Liver (tissue), 9 donors: ENCODE data around the gene MAX. TPM values are rescaled to one million over a fixed set of nuclear protein-coding genes. Genes with fewer than 3 reads are reported as not detected.

ENCODE experiments used
- DNase-seq: peaks from one replicate; pipeline ENCODE4 v3.0.0-alpha.2; 2017; ENCODE audit warnings: low spot score
- H3K27ac ChIP-seq, 2 donors: one replicate each; pipeline ENCODE4 v1.7.0; 2013; ENCODE audit warnings: inconsistent platforms in 2 of 2, low read length in 2 of 2, control low read depth in 1 of 2, low read depth in 1 of 2, mild to moderate bottlenecking in 1 of 2
- H3K27me3 ChIP-seq, 4 donors: one replicate each; pipeline versions ENCODE4 v1.6.1 to v1.7.0; 2013; ENCODE audit warnings: low read length in 3 of 4, inconsistent platforms in 1 of 4, mild to moderate bottlenecking in 1 of 4, moderate library complexity in 1 of 4; ENCODE audit not compliant: control insufficient read depth in 4 of 4, insufficient read depth in 4 of 4
- H3K36me3 ChIP-seq, 4 donors: one replicate each; pipeline versions ENCODE4 v1.6.1 to v1.7.0; 2013; ENCODE audit warnings: low read length in 3 of 4, mild to moderate bottlenecking in 3 of 4, low read depth in 1 of 4, moderate library complexity in 1 of 4; ENCODE audit not compliant: control insufficient read depth in 4 of 4, insufficient read depth in 3 of 4
- H3K4me1 ChIP-seq, 4 donors: one replicate each; pipeline versions ENCODE4 v1.6.1 to v1.7.0; 2013; ENCODE audit warnings: low read length in 3 of 4, mild to moderate bottlenecking in 3 of 4, moderate library complexity in 1 of 4; ENCODE audit not compliant: control insufficient read depth in 4 of 4, insufficient read depth in 4 of 4
- H3K4me3 ChIP-seq, 3 donors: one replicate each; pipeline versions ENCODE4 v1.6.1 to v1.7.0; 2013; ENCODE audit warnings: low read length in 3 of 3, control low read depth in 1 of 3, low read depth in 1 of 3, mild to moderate bottlenecking in 1 of 3
- H3K9ac ChIP-seq, 2 donors: one replicate each; pipeline ENCODE4 v1.7.0; 2013; ENCODE audit warnings: low read length in 2 of 2, mild to moderate bottlenecking in 2 of 2, moderate library complexity in 2 of 2, control low read depth in 1 of 2, low read depth in 1 of 2
- H3K9me3 ChIP-seq, 4 donors: one replicate each; pipeline versions ENCODE4 v1.6.1 to v1.7.0; 2013; ENCODE audit warnings: low read length in 3 of 4; ENCODE audit not compliant: control insufficient read depth in 4 of 4
- ATF3 ChIP-seq: IDR thresholded peaks from 2 replicates; pipeline ENCODE4 v1.6.1; 2016; ENCODE audit warnings: antibody characterized with exemption
- EGR1 ChIP-seq, 2 donors: IDR thresholded peaks; 2 replicates each; pipeline ENCODE4 v1.6.1; 2016 to 2018; ENCODE audit warnings: antibody characterized with exemption in 2 of 2, low read depth in 2 of 2
- FOXA1 ChIP-seq: IDR thresholded peaks from 2 replicates; pipeline ENCODE4 v1.6.1; 2016; ENCODE audit warnings: antibody characterized with exemption
- FOXA2 ChIP-seq: IDR thresholded peaks from 2 replicates; pipeline ENCODE4 v1.6.1; 2016; ENCODE audit warnings: antibody characterized with exemption
- GABPA ChIP-seq, 2 donors: IDR thresholded peaks in 1 of 2; conservative IDR thresholded peaks in 1 of 2; 2 replicates each; pipeline ENCODE4 v1.6.1; 2016; ENCODE audit warnings: antibody characterized with exemption in 2 of 2, mild to moderate bottlenecking in 1 of 2, moderate library complexity in 1 of 2
- HNF4G ChIP-seq: IDR thresholded peaks from 2 replicates; pipeline ENCODE4 v1.6.1; 2016; ENCODE audit warnings: antibody characterized with exemption
- JUND ChIP-seq, 2 donors: IDR thresholded peaks; 2 replicates each; pipeline ENCODE4 v1.6.1; 2016; ENCODE audit warnings: antibody characterized with exemption in 2 of 2
- MAX ChIP-seq: IDR thresholded peaks from 2 replicates; pipeline ENCODE4 v1.6.1; 2016; ENCODE audit warnings: antibody characterized with exemption
- NR2F2 ChIP-seq: IDR thresholded peaks from 2 replicates; pipeline ENCODE4 v1.6.1; 2016; ENCODE audit warnings: antibody characterized with exemption
- RAD21 ChIP-seq, 2 donors: IDR thresholded peaks; 2 replicates each; pipeline ENCODE4 v1.6.1; 2016; ENCODE audit warnings: antibody characterized with exemption in 2 of 2, mild to moderate bottlenecking in 2 of 2
- REST ChIP-seq: IDR thresholded peaks from 2 replicates; pipeline ENCODE4 v1.6.1; 2016; ENCODE audit warnings: antibody characterized with exemption, mild to moderate bottlenecking
- RXRA ChIP-seq, 2 donors: IDR thresholded peaks; 2 replicates each; pipeline ENCODE4 v1.6.1; 2017 to 2018; ENCODE audit warnings: antibody characterized with exemption in 2 of 2, mild to moderate bottlenecking in 1 of 2
- SP1 ChIP-seq: IDR thresholded peaks from 2 replicates; pipeline ENCODE4 v1.6.1; 2018; ENCODE audit warnings: antibody characterized with exemption, mild to moderate bottlenecking
- TAF1 ChIP-seq: conservative IDR thresholded peaks from 2 replicates; pipeline ENCODE4 v1.6.1; 2016; ENCODE audit warnings: antibody characterized with exemption, mild to moderate bottlenecking
- YY1 ChIP-seq: IDR thresholded peaks from 2 replicates; pipeline ENCODE4 v1.6.1; 2016; ENCODE audit warnings: antibody characterized with exemption, mild to moderate bottlenecking
- ZBTB33 ChIP-seq: IDR thresholded peaks from 2 replicates; pipeline ENCODE4 v1.6.1; 2016; ENCODE audit warnings: antibody characterized with exemption
- WGBS: extraction: QIAGEN DNeasy Blood & Tissue Kit; methylation state at CpG from one replicate; pipeline ENCODE4 v1.1.7; 2013; 5-methylcytosine and 5-hydroxymethylcytosine counted together
- polyA plus RNA-seq, 2 donors: library from polyadenylated mRNA; stranded (reverse) in 1 of 2; unstranded in 1 of 2; fragments of 200-250 nt in 1 of 2; fragments of >200 nt in 1 of 2; fragmentation: Nextera tagmentation in 1 of 2; extraction: Ambion mirVana in 1 of 2; gene quantifications; one replicate each; pipeline versions ENCODE4 v1.2.1 to v1.2.3, GENCODE V29; 2013 to 2015
- total RNA-seq, 2 donors: library from RNA; depleted of rRNA; stranded (reverse); fragments of >200 nt; gene quantifications; one replicate each; pipeline ENCODE4 v1.2.3, GENCODE V29; 2014
- donor health status: healthy.
- donor health status: healthy.
- donor health status: healthy.
- donor health status: healthy.
- donor health status: healthy.

Gene MAX
- total and polyA plus RNA-seq, 4 donors = 14.8 to 27.0 (median 16.9) TPM

GRCh38 chr14:65134651-65135579 lies 32.6 kb upstream of the MAX start:
- TF ChIP-seq HNF4G = no peak
- no peak for TF ChIP-seq FOXA2
- TF ChIP-seq ATF3 = no peak
- TF ChIP-seq JUND (IDR thresholded peaks at IDR 0.05) = no peak
- no peaks in the 10 kb centered on the region for H3K9me3 ChIP-seq
- 81% methylated on average over 12 of the region's 12 CpGs for WGBS
- no peaks in the 10 kb centered on the region for H3K4me1 ChIP-seq
- no peak overlapping the region for H3K9ac ChIP-seq
- DNase-seq = no peak
- no peak overlapping the region for H3K27ac ChIP-seq
- H3K4me3 ChIP-seq = no peak overlapping the region
- H3K36me3 ChIP-seq = no peaks in the 10 kb centered on the region
- no peaks in the 10 kb centered on the region for H3K27me3 ChIP-seq

- Histone ChIP-seq H3K27ac (no peak overlapping the region), H3K27me3 (no peaks in the 10 kb centered on the region), H3K4me1 (no peaks in the 10 kb centered on the region), H3K9me3 (no peaks in the 10 kb centered on the region), H3K9ac (no peak overlapping the region), H3K4me3 (no peak overlapping the region), H3K36me3 (no peaks in the 10 kb centered on the region)
- DNase-seq = no peak
- TF ChIP-seq YY1 (no peak), EGR1 (IDR thresholded peaks at IDR 0.05; ENCODE audit: low read depth in 2 of 2) (no peak), SP1 (no peak), NR2F2 (no peak), RXRA (IDR thresholded peaks at IDR 0.05) (no peak), HNF4G (no peak), GABPA (IDR thresholded peaks at IDR 0.05 in 1 of 2, conservative IDR thresholded peaks at IDR 0.05 in 1 of 2) (no peak), TAF1 (no peak), JUND (IDR thresholded peaks at IDR 0.05) (no peak), REST (no peak), ZBTB33 (no peak), FOXA1 (no peak), ATF3 (no peak), RAD21 (IDR thresholded peaks at IDR 0.05) (no peak), FOXA2 (no peak), MAX (no peak)
- WGBS = 87% methylated on average over 8 of the region's 8 CpGs
Observed at GRCh38 chr14:65132855-65133254, 30.5 kb upstream of the MAX start.
